ENCODE results near the gene FBRSL1. TPM values are rescaled to one million over a fixed set of nuclear protein-coding genes. Genes with fewer than 3 reads are reported as not detected.

FBRSL1 gene
- total RNA-seq, 1 experiment from 2014 or later, result 130 TPM

GRCh38 chr12:132445884-132446632 is 43.9 kb upstream of the FBRSL1 start:
- ChIA-PET POLR2A (ENCODE audit: low non-redundant PET) (no interaction called here), CTCF (no interaction called here)
- no peak for TF ChIP-seq CTCF (conservative IDR thresholded peaks at IDR 0.05; ENCODE audit: low read depth, low read length)
- no peak for TF ChIP-seq EZH2 (IDR thresholded peaks at IDR 0.05; ENCODE audit: borderline replicate concordance, low read depth, low read length, poor library complexity, severe bottlenecking)
- peak; percentile 89 for DNase-seq (ENCODE audit: low spot score)
- TSS peak; percentile 87 for BruUV-seq (replicated peaks)
- no peaks in the 10 kb centered on the region for H3K9me3 ChIP-seq (ENCODE audit: low read depth, low read length, poor library complexity, severe bottlenecking)
- no peaks in the 10 kb centered on the region for H3K36me3 ChIP-seq (ENCODE audit: insufficient read depth, low read length, poor library complexity, severe bottlenecking)
- intact Hi-C loops (cut with micrococcal nuclease; ENCODE audit: unreplicated experiment), result no loop called here
- no peaks in the 10 kb centered on the region for H3K4me1 ChIP-seq (ENCODE audit: insufficient read depth, low read length, poor library complexity, severe bottlenecking)
- H3K27ac ChIP-seq (ENCODE audit: low read depth, low read length, poor library complexity, severe bottlenecking), result peak overlapping the region; percentile 87
- H3K4me3 ChIP-seq (ENCODE audit: low read depth, low read length, poor library complexity, severe bottlenecking), result peak overlapping the region; percentile 59
- no peaks in the 10 kb centered on the region for H3K27me3 ChIP-seq (replicated peaks; ENCODE audit: insufficient read depth, low read depth, low read length, poor library complexity)

- DNase-seq (ENCODE audit: low spot score), result no peak
- Histone ChIP-seq H3K36me3 (ENCODE audit: insufficient read depth, low read length, poor library complexity, severe bottlenecking) (no peaks in the 10 kb centered on the region), H3K4me1 (ENCODE audit: insufficient read depth, low read length, poor library complexity, severe bottlenecking) (no peaks in the 10 kb centered on the region), H3K27ac (ENCODE audit: low read depth, low read length, poor library complexity, severe bottlenecking) (peak overlapping the region; percentile 87), H3K4me3 (ENCODE audit: low read depth, low read length, poor library complexity, severe bottlenecking) (peak overlapping the region; percentile 59), H3K9me3 (ENCODE audit: low read depth, low read length, poor library complexity, severe bottlenecking) (no peaks in the 10 kb centered on the region), H3K27me3 (replicated peaks; ENCODE audit: insufficient read depth, low read depth, low read length, poor library complexity) (no peaks in the 10 kb centered on the region)
- ChIA-PET CTCF (interaction anchor here (0.6 kb wide), 1 partner anchor 165 kb away, joined by 5 read pairs; no protein-coding TSS in a partner anchor), POLR2A (ENCODE audit: low non-redundant PET) (no interaction called here)
- TF ChIP-seq EZH2 (IDR thresholded peaks at IDR 0.05; ENCODE audit: borderline replicate concordance, low read depth, low read length, poor library complexity, severe bottlenecking) (no peak), CTCF (conservative IDR thresholded peaks at IDR 0.05; ENCODE audit: low read depth, low read length) (no peak)
- BruUV-seq (replicated peaks), result no TSS peak
- intact Hi-C loops (cut with micrococcal nuclease; ENCODE audit: unreplicated experiment), result no loop called here
Measured at GRCh38 chr12:132446633-132447326, 43.2 kb upstream of the FBRSL1 start.

- CTCF ChIA-PET, result interaction anchor here (0.6 kb wide), 1 partner anchor 165 kb away, joined by 5 read pairs; no protein-coding TSS in a partner anchor
- TF ChIP-seq CTCF (conservative IDR thresholded peaks at IDR 0.05; ENCODE audit: low read depth, low read length) (no peak), EZH2 (IDR thresholded peaks at IDR 0.05; ENCODE audit: borderline replicate concordance, low read depth, low read length, poor library complexity, severe bottlenecking) (no peak)
- POLR2A ChIA-PET (ENCODE audit: low non-redundant PET), result no interaction called here
- no TSS peak for BruUV-seq (replicated peaks)
- Histone ChIP-seq H3K9me3 (ENCODE audit: low read depth, low read length, poor library complexity, severe bottlenecking) (no peaks in the 10 kb centered on the region), H3K27me3 (replicated peaks; ENCODE audit: insufficient read depth, low read depth, low read length, poor library complexity) (no peaks in the 10 kb centered on the region), H3K27ac (ENCODE audit: low read depth, low read length, poor library complexity, severe bottlenecking) (no peak overlapping the region), H3K36me3 (ENCODE audit: insufficient read depth, low read length, poor library complexity, severe bottlenecking) (no peaks in the 10 kb centered on the region), H3K4me3 (ENCODE audit: low read depth, low read length, poor library complexity, severe bottlenecking) (no peak overlapping the region), H3K4me1 (ENCODE audit: insufficient read depth, low read length, poor library complexity, severe bottlenecking) (no peaks in the 10 kb centered on the region)
- no peak for DNase-seq (ENCODE audit: low spot score)
- intact Hi-C loops (cut with micrococcal nuclease; ENCODE audit: unreplicated experiment), result no loop called here
Measured at GRCh38 chr12:132447327-132447720, 42.6 kb upstream of the FBRSL1 start.
